Measurements from ENCODE around the gene SAG.
"Not testable (repeated sequence)": the region's sequence is repeated elsewhere in the genome, so short reads cannot be mapped to it uniquely, and the experiment has no call there.

Gene SAG

DNA sequence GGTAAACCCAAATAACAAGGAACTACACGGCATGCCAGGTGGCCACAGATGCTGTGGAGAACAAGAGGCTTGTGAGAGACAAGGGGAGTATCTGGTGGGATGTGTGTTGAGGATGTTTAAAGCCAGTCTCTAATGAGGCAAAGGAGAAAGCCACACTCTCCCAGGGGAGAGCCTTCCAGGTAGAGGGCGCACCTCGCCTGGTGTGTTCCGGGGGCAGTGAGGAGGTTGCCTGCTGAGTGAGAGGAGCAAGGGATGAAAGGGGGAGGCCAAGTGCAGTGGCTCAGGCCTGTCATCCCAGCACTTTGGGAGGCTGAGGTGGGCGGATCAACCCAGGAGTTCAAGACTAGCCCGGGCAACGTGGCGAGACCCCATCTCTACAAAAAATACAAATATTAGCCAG, 16.2 kb downstream of the SAG start:
- intact Hi-C loops (cut with DNase I), result no loop called here
- no peak for DNase-seq

DNA sequence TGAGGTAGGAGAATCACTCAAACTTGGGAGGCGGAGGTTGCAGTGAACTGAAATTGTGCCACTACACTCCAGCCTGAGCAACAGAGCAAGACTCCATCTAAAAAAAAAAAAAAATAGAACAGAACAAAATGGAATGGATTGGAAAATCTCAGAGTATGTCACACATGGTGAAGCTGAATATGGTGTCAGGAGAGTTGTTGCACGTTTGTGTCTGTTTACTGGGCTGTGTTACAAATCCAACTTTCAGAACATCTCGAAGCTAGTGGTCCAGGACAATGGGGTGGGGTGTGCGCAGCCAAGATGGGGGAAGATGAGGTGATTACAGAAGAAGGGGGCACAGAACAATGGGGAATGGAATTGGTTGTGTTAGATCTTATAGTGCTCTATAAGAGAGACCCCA, 17.6 kb downstream of the SAG start:
- no peak for DNase-seq
- intact Hi-C loops (cut with DNase I), result no loop called here

DNA sequence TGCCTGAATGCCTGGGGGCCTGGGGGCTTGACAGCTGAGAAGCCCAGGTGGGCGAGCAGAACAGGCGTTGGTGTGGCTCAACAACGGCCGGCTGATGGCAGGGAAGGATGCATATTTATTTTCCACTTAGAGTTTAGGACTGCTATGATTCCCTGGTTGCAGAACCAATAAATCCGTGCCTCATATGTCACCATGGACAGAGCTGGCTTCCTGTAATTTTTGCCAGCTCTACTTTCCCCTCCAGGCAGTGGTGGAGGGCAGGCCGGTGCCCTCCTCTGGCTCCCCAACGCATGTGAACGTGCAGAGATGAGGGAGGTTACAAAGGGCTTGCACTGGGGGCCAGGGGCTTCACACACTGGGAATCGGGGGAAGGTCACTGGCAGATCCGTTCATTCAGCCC, 18.2 kb downstream of the SAG start:
- intact Hi-C loops (cut with DNase I), result no loop called here
- no peak for DNase-seq

DNA sequence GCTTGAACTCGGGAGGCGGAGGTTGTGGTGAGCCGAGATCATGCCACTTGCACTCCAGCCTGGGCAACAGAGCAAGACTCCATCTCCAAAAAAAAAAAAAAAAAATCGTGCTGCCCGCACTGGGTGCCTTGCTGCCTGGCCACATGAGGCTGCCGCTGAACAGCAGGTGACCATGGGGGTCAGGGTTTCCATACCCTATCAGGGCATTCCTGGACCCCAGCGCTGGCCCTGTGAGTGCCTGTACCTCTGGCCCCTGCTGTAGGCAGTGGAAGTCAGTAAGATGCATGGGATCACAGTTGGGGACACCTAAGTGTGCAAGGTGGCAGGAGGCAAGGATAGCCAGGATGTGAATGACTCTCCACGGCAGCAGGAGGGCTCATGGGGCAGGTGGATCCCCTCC, 18.9 kb downstream of the SAG start:
- no peak for DNase-seq
- intact Hi-C loops (cut with DNase I), result no loop called here

DNA sequence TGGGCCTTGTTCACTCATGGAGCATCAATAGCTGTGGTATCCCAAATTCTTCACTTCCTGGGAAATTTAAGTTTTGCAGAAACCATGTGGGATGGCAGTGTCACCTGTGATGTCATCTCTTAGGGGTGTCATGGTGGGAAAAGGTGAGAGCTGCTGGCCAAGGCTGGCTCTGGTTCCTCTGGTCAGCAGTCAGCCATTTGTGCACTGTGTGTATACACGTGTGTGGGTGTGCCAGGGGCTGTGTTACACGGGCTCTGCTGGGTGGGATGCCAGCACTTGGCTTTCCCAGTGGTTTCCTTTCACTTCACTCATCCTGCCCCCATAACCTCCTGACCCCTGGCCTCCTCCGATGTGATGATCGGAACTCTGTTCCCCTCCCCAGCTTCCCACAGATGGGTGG, 21.3 kb downstream of the SAG start:
- DNase-seq, result no peak
- intact Hi-C loops (cut with DNase I), result no loop called here

DNA sequence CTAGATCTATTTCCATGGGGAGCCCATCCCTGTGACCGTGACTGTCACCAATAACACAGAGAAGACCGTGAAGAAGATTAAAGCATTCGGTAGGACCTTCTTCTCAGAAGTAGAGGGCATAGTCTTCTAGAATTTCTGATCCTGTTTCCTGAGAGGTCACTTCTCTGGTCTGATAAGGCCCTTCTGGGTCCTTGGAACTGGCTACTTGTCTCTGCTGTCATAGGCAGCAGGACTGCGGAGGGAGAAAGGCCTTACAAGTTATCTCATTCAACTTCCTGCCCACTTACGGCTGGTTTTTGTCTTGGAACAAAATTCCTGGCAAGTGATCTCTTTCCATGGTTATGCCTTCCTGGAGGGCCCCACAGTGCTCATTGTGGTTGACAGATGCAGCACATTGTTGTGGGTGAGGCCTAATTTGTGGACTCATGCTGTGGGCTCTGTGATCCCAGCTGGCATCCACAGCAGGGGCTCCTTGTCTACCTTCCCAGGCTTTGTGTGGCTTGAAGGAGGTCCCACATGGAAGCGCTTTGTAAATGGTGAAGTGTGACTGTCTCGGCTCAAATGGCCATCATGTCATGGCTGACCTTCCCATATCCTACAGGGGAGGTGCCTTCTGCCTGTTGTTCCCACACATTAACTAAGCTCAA, 22.0 kb downstream of the SAG start:
- intact Hi-C loops (cut with DNase I), result no loop called here

DNA sequence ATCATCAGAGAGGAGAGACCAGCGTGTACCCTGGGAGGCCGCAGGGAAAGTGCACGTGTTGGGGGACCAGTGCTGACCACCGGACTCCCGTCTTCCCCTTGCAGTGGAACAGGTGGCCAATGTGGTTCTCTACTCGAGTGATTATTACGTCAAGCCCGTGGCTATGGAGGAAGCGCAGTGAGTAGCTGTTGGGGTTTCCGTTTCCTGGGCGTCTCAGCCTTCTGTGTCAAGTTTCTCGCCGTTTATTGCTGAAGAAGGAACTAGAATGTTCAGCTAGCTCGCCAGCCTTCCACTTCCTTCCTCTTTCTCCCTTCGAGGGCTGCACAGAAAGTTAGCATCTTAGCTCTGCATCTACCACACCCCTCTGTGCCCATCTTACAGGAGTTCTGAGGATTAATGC, 23.9 kb downstream of the SAG start:
- intact Hi-C loops (cut with DNase I), result no loop called here
- peak in 36 of 42 donors; percentile 23 to 80 (median 52) for DNase-seq

More for the DNA sequence above, 22.0 kb downstream of the SAG start:
- DNase-seq, result no peak

DNA sequence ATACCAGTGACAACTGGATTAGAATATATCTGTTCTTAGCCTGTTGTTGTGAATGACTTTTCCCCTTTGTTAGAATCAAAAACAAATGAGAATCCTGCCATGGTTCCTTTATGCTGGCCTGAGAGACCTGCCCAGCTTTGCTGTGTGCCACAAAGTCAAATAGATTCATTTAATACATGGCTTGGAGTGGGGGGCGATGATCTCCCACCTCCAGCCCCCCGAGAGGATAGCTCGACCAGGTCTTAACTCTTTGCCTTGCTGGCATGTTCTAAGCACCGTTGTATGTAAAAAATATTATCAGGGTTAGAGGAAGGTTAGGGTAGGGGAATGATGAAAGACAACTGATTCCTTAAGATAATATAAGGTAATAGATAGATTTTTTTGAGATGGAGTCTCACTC, 24.5 kb downstream of the SAG start:
- intact Hi-C loops (cut with DNase I), result no loop called here
- no peak for DNase-seq

DNA sequence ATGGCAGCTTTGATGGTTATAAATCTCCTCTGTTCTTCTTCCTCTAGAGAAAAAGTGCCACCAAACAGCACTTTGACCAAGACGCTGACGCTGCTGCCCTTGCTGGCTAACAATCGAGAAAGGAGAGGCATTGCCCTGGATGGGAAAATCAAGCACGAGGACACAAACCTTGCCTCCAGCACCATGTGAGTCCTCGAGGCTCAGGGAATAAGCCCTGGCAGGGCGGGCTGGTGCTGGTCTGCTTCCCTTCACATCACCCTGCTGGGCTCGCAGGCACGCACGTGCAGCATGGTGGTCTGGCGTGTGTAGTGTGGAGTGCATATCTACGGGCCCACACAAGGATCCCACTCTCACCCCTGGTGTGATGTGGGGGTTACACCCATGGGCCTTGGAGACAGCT, 27.3 kb downstream of the SAG start:
- intact Hi-C loops (cut with DNase I), result no loop called here
- DNase-seq, result no peak

DNA sequence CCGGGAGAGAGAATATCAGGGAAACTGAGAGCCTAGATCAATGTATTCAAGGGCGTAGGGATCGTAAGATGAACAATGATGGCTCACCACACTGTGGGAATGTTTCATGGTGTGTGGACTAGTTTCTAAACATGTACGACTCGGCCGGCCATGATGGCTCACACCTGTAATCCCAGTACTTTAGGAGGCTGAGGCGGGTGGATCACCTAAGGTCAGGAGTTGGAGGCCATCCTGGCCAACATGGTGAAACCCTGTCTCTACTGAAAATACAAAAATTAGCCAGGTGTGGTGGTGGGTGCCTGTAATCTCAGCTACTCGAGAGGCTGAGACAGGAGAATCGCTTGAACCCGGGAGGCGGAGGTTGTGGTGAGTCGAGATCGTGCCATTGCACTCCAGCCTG, 28.5 kb downstream of the SAG start:
- DNase-seq, result not testable (repeated sequence)

DNA sequence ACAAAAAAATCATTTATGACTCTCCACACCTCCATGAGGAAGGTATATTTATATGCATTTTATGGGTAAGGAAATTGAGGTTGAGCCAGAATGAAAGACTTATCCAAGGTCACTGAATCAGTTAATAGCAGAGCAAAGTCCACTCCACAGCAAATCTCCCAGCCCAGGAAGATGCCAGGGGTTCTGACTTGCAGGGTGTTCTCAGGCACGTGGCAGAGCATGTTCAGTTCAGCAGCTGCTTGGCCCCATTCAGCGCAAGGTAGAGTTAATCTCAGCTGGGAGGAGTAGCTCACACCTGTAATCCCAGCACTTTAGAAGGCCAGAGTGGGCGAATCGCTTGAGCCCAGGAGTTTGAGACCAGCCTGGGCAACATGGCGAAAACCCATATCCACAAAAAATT, 28.9 kb downstream of the SAG start:
- DNase-seq, result no peak
- intact Hi-C loops (cut with DNase I), result no loop called here

More for the DNA sequence above, 28.5 kb downstream of the SAG start:
- intact Hi-C loops (cut with DNase I), result not testable (repeated sequence)

DNA sequence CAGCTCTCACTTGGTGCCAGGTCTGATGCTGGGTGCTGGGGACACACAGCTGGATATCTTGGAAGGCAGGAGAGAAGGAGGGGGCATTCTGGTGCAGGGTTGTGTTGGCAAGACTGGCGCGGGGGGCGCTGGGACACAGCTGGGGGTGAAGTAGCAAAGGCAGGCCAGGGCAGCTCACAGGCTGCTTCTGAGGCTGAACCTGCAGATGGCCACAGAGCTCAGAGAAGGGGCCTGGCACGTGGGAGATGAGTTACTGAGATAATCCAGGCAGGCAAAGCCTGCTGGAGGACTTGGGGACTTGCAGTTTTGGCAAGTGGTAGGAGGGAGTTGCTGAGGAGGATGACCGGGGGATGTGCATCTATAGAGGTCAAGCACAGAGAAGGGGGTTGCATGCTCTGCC, 30.4 kb downstream of the SAG start:
- DNase-seq, result no peak
- intact Hi-C loops (cut with DNase I), result no loop called here

DNA sequence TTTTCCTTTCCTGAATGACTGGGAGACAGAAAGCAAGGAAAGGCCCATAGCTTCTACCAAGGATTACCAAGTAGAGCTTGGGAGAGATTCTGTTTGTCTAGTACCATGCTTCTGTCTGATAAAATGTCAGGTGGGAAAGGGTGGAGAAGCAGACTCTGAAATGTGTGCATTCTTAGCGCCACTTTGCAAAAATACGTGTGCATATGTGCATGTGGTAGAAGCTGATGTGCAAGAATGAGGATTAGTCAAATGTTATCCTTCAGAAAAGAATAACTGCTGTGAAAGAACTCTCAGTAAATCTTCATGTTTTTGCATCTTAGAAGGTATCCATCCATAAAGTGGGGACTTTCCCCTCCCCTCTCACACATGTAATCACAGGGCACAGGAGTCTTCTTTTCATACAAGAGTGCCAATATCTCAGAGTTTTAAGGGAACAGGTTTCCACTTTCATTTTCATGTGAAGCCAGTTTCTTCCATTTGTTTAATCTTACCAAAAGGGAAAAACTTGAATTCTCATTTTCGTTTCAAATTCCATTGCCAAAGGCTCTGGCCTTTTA, 31.3 kb downstream of the SAG start:
- intact Hi-C loops (cut with DNase I), result no loop called here
- DNase-seq, result no peak

DNA sequence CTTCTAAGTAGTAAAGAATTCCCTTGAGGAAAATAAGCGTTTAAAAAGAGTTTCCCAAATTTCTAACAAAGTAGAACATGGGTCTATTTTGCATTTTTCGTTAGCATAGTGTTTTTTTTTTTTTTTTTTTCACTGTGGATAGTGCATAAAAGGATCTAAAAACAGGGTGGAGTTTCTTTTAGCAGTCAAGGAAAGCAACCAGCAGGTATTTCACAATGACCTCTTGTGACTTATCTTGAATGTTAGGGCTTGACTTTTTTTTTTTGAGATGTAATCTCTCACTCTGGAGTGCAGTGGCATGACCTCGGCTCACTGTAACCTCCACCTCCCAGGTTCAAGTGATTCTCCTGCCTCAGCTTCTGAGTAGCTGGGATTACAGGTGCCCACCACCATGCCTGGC, 31.8 kb downstream of the SAG start:
- intact Hi-C loops (cut with DNase I), result no loop called here
- DNase-seq, result no peak

DNA sequence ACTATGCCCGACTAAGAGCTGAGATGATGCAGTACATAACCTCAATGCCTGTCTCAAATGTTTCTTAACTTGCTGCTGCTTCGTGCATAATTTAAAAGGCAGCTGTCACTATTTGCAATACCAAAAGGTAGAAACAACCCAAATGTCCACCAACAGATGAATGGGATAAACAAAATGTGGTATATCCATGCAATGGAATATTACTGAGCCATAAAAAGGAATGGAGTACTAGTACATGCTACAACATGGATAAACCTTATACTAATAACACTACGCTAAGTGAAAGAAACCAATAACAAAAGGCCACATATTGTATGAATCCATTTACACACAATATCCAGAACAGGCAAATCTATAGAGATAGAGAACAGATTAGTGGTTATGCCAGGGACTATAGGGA, 33.7 kb downstream of the SAG start:
- intact Hi-C loops (cut with DNase I), result no loop called here
- no peak for DNase-seq

DNA sequence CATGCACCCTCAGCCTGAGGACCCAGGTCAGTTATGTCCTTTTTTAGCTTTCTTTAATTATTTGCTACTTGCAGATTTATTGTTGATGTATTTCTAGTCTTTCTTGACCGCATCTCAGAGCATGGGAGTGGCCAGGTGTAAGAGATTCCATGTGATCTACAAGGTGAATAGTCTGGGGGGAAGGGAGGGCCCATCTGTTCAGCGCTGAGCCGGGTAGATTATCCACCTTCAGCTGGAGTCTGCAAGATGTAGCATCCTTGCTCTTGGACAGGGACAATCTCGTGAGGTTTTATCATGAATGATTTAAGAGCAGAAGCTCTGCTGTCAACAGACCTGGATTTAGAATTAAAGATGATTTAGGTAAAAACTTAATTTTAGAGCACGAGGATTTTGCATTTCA, 34.7 kb downstream of the SAG start:
- DNase-seq, result peak in 2 of 42 donors; percentile 11 to 21
- intact Hi-C loops (cut with DNase I), result no loop called here

DNA sequence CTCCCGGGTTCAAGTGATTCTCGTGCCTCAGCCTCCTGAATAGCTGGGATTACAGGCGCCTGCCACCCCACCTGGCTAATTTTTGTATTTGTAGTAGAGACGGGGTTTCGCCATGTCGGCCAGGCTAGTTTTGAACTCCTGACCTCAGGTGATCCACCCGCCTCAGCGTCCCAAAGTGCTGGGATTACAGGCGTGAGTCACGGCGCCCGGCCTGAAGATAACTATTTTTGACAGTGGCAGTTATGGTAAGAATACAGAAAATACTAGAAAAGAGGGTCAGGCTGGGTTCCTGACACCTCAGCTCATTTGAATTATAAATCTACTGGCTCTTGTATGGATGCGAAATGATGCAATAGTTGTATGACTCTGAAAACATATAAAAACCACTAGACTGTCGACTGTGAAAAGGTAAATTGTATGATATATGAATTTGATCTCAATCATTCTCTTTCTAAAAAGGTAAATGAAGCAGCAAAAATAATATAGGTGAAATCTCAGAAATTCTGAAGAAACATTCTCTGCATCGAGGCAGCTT, 35.6 kb downstream of the SAG start:
- intact Hi-C loops (cut with DNase I), result no loop called here

DNA sequence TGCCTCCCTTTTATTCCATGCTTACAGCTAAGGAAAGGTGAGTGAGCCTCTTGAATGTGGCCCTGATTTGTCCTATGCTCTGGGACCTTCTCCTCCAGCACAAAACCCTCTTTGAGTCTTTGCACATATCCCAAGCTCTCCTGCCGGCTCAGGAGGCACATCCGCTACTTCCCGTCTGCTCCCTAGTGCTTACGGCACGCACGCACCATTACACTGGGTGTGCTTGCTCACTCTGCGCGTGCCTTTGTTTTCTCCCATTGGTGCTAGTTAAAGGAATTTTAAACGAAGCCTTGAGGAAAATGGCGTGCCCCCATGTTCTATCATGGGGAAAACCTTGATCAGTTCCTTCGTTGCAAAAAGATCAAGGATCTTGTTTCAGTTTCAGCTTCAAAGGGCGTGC, 38.8 kb downstream of the SAG start:
- peak in 1 of 42 donors; percentile 44 for DNase-seq
- intact Hi-C loops (cut with DNase I), result no loop called here

More for the DNA sequence above, 35.6 kb downstream of the SAG start:
- DNase-seq, result peak in 2 of 42 donors; percentile 24 to 36

DNA sequence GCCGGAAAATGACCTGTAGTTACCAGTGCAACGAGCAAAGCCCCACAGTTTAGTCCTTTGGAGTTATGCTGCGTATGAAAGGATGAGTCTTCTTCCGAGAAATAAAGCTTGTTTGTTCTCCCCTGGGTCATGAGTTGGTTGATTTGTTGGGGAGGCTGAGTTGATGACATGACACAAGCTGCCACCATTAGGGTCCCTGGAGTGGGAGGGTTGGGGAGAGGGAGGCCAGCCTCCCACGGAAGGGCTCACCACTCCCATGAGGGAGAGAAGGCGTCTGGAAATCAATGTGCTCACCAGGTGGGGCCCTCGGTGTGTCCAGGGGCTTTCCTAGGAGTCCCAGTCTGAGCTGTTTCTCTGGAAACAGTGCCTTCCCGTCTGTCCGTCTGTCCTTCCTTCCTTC, 39.3 kb downstream of the SAG start:
- intact Hi-C loops (cut with DNase I), result no loop called here

DNA sequence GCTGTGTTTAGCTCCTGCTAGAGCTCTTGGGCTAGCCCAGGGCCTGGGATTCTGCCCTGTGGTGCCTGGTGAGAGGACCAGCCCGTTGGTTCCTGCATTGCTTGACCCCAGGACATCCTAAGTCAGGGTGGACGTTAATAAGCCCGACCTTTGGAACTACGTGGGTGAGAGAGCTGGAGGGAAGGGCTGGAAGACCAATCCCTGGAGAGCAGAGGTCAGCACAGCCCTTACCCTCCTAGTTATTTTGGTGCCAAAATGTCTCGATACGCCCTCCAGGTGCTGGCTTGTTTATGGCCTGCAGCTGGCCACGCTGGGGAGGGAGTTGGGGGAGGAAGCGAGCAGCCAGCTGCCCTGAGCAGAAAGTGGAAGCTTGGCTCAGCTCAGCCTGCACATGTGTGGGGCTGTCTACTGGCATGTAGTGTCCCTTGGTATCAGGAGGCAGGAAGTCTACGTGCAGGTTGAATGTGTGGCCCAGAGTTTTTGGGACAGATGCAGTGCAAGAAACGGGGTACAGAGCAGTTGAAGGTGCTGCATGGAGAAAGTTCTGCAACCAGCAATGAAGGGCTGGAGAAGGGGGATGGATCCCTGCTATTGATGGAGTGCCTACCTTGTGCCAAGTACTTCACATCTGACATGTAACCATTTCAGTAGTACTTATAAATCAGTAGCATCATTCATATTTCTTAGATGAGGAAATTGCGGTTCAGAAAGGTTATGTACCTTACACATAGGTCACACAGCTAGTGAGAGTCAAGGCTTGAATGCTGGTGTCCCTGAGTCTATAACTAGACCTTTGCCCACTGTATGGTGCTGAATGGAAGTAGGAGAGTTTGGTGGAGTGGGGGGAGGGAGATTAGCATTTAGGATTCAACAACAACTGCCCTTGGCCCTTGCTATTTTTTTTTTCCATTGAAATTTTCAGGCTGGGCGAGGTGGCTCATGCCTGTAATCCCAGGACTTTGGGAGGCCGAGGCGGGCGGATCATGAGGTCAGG, 41.7 kb downstream of the SAG start:
- intact Hi-C loops (cut with DNase I), result no loop called here
- DNase-seq, result peak; percentile 44 to 91 (median 79)

More for the DNA sequence above, 39.3 kb downstream of the SAG start:
- DNase-seq, result peak in 16 of 42 donors; percentile 24 to 75 (median 49)

Measured in head of caudate nucleus (tissue), 42 donors.